Astrocyte (in vitro differentiated cells and primary cell): ENCODE measurements around the gene DLGAP1. TPM values are rescaled to one million over a fixed set of nuclear protein-coding genes. Genes with fewer than 3 reads are reported as not detected.

Experiments used
- DNase-seq: peaks from one replicate; pipeline ENCODE4 v3.0.0-alpha.2; 2010; ENCODE audit warnings: low read depth
- FAIRE-seq: peaks from 2 replicates; lab custom pipeline; 2011; peaks lifted over from hg19 to GRCh38; lab: Jason Lieb, UNC
- H2AFZ ChIP-seq: 2 replicates; pipeline ENCODE4 v1.6.0; 2012; ENCODE audit warnings: low read depth, low read length, inconsistent platforms
- H3K27ac ChIP-seq: 2 replicates; pipeline ENCODE4 v1.5.1; 2011; ENCODE audit warnings: low read depth, low read length, inconsistent platforms
- H3K27me3 ChIP-seq: 2 replicates; pipeline ENCODE4 v1.6.0; 2011; ENCODE audit warnings: low read length, inconsistent platforms; ENCODE audit not compliant: insufficient read depth
- H3K36me3 ChIP-seq: 2 replicates; pipeline ENCODE4 v1.5.1; 2011; ENCODE audit warnings: low read length, inconsistent platforms; ENCODE audit not compliant: insufficient read depth
- H3K4me1 ChIP-seq: 2 replicates; pipeline ENCODE4 v1.5.1; 2011; ENCODE audit warnings: low read length, inconsistent platforms; ENCODE audit not compliant: insufficient read depth
- H3K4me2 ChIP-seq: 2 replicates; pipeline ENCODE4 v1.6.0; 2012; ENCODE audit warnings: low read length, inconsistent platforms
- H3K4me3 ChIP-seq: 2 replicates; pipeline ENCODE4 v1.5.1; 2011; ENCODE audit warnings: low read depth, mild to moderate bottlenecking, low read length, inconsistent platforms; ENCODE audit not compliant: insufficient read depth
- H3K79me2 ChIP-seq: 2 replicates; pipeline ENCODE4 v1.6.0; 2012; ENCODE audit warnings: mild to moderate bottlenecking, low read length, inconsistent platforms; ENCODE audit not compliant: insufficient read depth
- H3K9ac ChIP-seq: 2 replicates; pipeline ENCODE4 v1.6.0; 2012; ENCODE audit warnings: mild to moderate bottlenecking, low read length, inconsistent platforms
- H3K9me3 ChIP-seq: 2 replicates; pipeline ENCODE4 v1.5.1; 2012; ENCODE audit warnings: low read depth, mild to moderate bottlenecking, low read length, inconsistent platforms; ENCODE audit not compliant: insufficient read depth
- H4K20me1 ChIP-seq: 2 replicates; pipeline ENCODE4 v1.6.0; 2012; ENCODE audit warnings: low read length, inconsistent platforms; ENCODE audit not compliant: insufficient read depth
- H3K27ac Mint-ChIP-seq: one replicate; pipeline ENCODE4 v1.8.0; 2021; ENCODE audit warnings: mild to moderate bottlenecking, mixed read lengths; ENCODE audit not compliant: unreplicated experiment
- H3K27me3 Mint-ChIP-seq: one replicate; pipeline ENCODE4 v1.8.0; 2021; ENCODE audit warnings: low read depth, mixed read lengths; ENCODE audit not compliant: unreplicated experiment
- H3K36me3 Mint-ChIP-seq: one replicate; pipeline ENCODE4 v1.8.0; 2021; ENCODE audit warnings: low read depth, mixed read lengths; ENCODE audit not compliant: unreplicated experiment
- H3K4me1 Mint-ChIP-seq: one replicate; pipeline ENCODE4 v1.8.0; 2021; ENCODE audit warnings: low read depth, mixed read lengths; ENCODE audit not compliant: unreplicated experiment
- H3K4me3 Mint-ChIP-seq: one replicate; pipeline ENCODE4 v1.8.0; 2021; ENCODE audit warnings: mild to moderate bottlenecking, moderate library complexity, mixed read lengths; ENCODE audit not compliant: unreplicated experiment
- H3K9me3 Mint-ChIP-seq: one replicate; pipeline ENCODE4 v1.8.0; 2021; ENCODE audit warnings: mild to moderate bottlenecking, mixed read lengths; ENCODE audit not compliant: unreplicated experiment
- CTCF ChIP-seq: IDR thresholded peaks from 2 replicates; pipeline ENCODE4 v1.5.1; 2011; ENCODE audit warnings: low read depth, mild to moderate bottlenecking, inconsistent platforms, low read length, moderate library complexity; ENCODE audit not compliant: insufficient read depth
- EZH2 ChIP-seq: IDR thresholded peaks from 2 replicates; pipeline ENCODE4 v1.6.1; 2012; ENCODE audit warnings: mild to moderate bottlenecking, low read length, inconsistent platforms; ENCODE audit not compliant: insufficient read depth
- total RNA-seq: library from RNA; stranded (reverse); gene quantifications from 2 replicates; pipeline ENCODE4 v1.2.1, GENCODE V29; 2021

The DLGAP1 gene
- total RNA-seq, 1 donor from 2014 or later = 2.3 TPM

DNA sequence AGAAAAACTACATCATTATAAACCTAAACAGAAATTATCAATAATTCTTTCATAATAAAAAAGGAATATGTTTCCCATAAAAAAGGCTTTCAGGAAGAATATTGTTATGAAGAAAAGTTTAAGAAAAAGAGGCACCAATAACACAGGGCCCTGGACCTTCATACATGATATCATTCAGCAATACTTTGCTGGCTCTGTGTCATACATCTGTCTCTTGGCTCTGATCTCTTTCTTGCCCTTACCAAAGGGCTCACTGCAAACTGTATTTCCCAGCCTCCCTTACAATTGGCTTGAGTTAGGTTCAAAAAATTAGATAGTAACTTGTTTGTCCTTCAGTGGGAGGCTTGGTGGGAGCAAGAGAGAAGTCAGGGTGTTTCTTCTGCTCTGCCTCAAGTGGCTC is 506.1 kb downstream of the DLGAP1 start:
- Mint-ChIP-seq H3K9me3 (no peaks in the 10 kb centered on the region), H3K4me1 (peaks cover 3% of the 10 kb centered on the region), H3K27ac (no peak overlapping the region), H3K27me3 (no peaks in the 10 kb centered on the region), H3K4me3 (no peak overlapping the region), H3K36me3 (no peaks in the 10 kb centered on the region)
- H4K20me1 ChIP-seq = no peaks in the 10 kb centered on the region
- H3K79me2 ChIP-seq = no peaks in the 10 kb centered on the region
- H3K36me3 ChIP-seq = no peaks in the 10 kb centered on the region
- TF ChIP-seq CTCF (no peak), EZH2 (no peak)
- no peaks in the 10 kb centered on the region for H3K4me1 ChIP-seq
- no peak overlapping the region for H3K27ac ChIP-seq
- FAIRE-seq (no peak), DNase-seq (no peak)
- no peak overlapping the region for H3K4me2 ChIP-seq
- H3K9ac ChIP-seq = no peak overlapping the region
- no peak overlapping the region for H3K4me3 ChIP-seq
- no peaks in the 10 kb centered on the region for H3K27me3 ChIP-seq
- H3K9me3 ChIP-seq = no peaks in the 10 kb centered on the region
- H2AFZ ChIP-seq = no peak overlapping the region

- H3K4me3 Mint-ChIP-seq = no peak overlapping the region
- Histone ChIP-seq H4K20me1 (no peaks in the 10 kb centered on the region), H3K4me2 (no peak overlapping the region), H3K4me1 (no peaks in the 10 kb centered on the region), H3K27me3 (no peaks in the 10 kb centered on the region), H3K4me3 (no peak overlapping the region), H3K9ac (no peak overlapping the region), H3K27ac (no peak overlapping the region), H2AFZ (no peak overlapping the region), H3K79me2 (no peaks in the 10 kb centered on the region), H3K9me3 (no peaks in the 10 kb centered on the region), H3K36me3 (no peaks in the 10 kb centered on the region)
- H3K9me3 Mint-ChIP-seq = no peaks in the 10 kb centered on the region
- no peak for TF ChIP-seq EZH2
- no peak for TF ChIP-seq CTCF
- DNase-seq = no peak
- FAIRE-seq = no peak
- H3K27ac Mint-ChIP-seq = no peak overlapping the region
- peaks cover 3% of the 10 kb centered on the region for H3K4me1 Mint-ChIP-seq
- H3K36me3 Mint-ChIP-seq = no peaks in the 10 kb centered on the region
- no peaks in the 10 kb centered on the region for H3K27me3 Mint-ChIP-seq
These were observed 507.7 kb downstream of the DLGAP1 start for GRCh38 chr18:3947383-3947782.

GRCh38 chr18:3935305-3935704 is 519.8 kb downstream of the DLGAP1 start:
- no peaks in the 10 kb centered on the region for H3K79me2 ChIP-seq
- Mint-ChIP-seq H3K9me3 (no peaks in the 10 kb centered on the region), H3K4me1 (no peaks in the 10 kb centered on the region), H3K4me3 (no peak overlapping the region), H3K27me3 (no peaks in the 10 kb centered on the region), H3K27ac (no peak overlapping the region), H3K36me3 (no peaks in the 10 kb centered on the region)
- no peaks in the 10 kb centered on the region for H4K20me1 ChIP-seq
- H3K4me1 ChIP-seq = no peaks in the 10 kb centered on the region
- DNase-seq (no peak), FAIRE-seq (no peak)
- no peaks in the 10 kb centered on the region for H3K9me3 ChIP-seq
- no peak overlapping the region for H2AFZ ChIP-seq
- H3K27ac ChIP-seq = no peak overlapping the region
- no peak overlapping the region for H3K9ac ChIP-seq
- no peak for TF ChIP-seq CTCF
- TF ChIP-seq EZH2 = no peak
- H3K27me3 ChIP-seq = no peaks in the 10 kb centered on the region
- H3K36me3 ChIP-seq = no peaks in the 10 kb centered on the region
- H3K4me3 ChIP-seq = no peak overlapping the region
- H3K4me2 ChIP-seq = no peak overlapping the region
